HG03060 (cell line): ENCODE data around the gene SSUH2.
"Not testable (repeated sequence)": the region's sequence is repeated elsewhere in the genome, so short reads cannot be mapped to it uniquely, and the experiment has no call there.

Experiments used
- ATAC-seq: cut with Tn5 transposase; IDR thresholded peaks from one replicate; pipeline ENCODE4 v1.9.1; 2021; ENCODE audit warnings: low read depth, moderate number of reproducible peaks; ENCODE audit not compliant: unreplicated experiment

SSUH2 gene

DNA sequence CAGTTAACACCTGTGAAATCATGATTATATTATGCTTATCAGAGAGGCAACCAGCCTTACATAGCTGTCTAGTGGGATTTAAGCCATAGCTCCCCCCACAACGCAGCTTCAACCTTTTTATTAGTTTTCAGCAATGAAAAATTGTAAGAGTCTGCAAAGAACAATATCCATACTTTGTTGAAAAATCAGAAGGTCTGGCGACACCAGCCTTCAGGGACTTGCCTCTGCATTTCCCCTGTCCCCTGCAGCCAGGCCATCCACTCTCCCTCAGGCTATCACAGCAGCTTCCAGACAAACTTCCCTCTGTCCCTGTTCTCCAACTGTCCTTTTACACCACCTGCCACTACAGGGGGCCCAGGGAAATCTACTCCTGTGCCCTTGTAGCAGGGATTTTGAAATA lies 59.9 kb downstream of the SSUH2 start:
- no peak for ATAC-seq

DNA sequence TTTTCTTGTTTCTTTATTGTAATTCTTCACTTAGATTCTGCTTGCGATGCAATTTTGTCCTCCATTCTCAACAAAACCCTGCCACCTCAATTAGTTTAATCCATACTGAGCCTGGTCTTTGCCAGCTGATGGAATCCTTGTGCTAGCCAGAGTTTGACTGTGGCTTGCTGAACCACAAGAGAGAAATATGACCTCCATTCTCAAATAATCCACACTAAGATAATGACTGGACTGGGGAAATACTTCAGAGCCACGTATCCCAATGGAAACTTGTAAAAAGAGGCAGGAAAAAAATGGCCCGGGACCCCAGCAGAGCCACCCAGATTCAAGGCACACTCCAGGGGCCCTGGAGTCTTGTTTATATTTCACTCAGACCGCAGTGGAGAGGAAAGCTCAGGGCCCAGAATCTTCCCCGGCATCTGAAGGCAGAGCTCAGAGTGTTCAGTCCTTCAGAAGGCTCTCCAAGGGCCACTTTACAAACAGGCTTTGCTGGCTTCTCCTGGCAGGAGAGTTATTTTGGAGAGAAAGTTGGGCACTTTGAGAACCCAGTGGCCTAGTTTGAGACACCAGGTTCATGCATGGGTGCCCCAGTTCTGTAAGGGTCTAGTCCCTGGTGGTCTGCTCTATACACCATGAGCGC lies 62.7 kb downstream of the SSUH2 start:
- no peak for ATAC-seq

DNA sequence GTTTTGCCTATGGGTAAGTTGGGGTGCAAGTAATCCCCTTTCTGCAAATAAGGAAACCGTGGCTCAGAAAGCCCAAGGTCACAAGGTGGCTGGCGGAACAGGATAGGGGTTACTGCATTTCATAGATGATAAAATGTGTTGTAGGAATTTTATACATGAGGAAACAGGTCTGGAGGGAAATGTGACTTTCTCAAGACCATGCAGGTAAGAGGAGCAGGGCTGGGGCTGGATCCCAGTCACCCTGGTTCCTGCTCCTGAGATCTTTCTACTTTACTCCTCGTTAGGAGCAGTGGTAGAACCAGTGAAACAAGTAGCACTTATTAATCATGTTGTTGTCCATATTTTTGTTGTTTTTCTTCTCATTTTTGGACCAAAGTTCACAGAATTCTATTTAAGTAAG lies 63.2 kb downstream of the SSUH2 start:
- no peak for ATAC-seq

DNA sequence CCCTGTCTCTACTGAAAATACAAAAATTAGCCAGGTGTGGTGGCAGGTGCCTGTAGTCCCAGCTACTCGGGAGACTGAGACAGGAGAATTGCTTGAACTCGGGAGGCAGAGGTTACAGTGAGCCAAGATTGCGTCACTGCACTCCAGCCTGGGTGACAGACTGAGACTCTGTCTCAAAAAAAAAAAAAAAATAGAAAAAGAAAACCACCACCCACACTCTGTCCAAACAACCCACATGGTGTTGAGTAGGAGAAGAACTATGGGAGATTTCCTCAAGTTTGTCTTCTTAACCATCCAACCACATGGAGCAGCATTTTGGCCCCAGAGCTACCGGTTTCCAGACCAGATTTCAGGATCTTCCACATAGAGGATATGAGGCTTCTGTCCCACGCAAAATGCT lies 64.2 kb downstream of the SSUH2 start:
- ATAC-seq: not testable (repeated sequence)

DNA sequence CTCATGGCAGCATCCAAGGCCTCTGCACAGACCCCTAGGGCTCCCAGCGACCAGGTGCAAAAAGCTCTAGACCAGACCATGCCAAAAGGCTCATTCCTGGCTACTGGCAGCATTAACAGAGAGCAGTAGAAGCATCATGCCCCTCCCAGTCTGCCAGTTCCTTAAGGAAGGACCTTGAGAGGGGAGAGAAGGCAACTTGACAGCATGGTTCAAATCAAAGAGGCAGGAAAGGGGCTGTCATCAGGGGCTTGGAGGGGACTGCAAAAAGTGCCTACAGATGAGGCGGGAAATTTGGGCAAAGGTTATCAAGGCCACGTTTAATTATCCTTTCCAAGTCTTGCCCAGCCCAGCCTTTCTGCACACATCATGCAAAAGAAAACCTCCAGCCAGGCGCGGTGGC lies 64.7 kb downstream of the SSUH2 start:
- no peak for ATAC-seq

DNA sequence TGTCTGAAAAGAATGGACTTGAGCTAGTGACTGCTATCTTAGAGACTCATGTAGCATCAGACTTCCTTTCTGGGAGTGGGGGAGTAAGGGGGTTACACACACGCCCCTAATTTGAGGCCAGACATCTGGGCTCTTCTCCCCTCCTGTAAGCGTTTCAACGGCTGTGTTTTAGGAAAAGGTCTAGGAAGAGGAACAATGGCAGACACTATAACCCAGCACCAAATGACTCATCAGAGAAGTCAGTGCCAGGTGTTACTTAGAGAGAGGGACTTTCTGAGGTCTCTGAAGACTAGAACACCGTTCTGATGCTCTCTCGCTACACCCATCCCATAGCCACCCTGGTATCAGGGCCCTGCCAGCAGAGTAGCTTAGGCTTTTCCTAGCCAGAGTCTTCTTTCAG lies 65.5 kb downstream of the SSUH2 start:
- peak; percentile 97 for ATAC-seq

DNA sequence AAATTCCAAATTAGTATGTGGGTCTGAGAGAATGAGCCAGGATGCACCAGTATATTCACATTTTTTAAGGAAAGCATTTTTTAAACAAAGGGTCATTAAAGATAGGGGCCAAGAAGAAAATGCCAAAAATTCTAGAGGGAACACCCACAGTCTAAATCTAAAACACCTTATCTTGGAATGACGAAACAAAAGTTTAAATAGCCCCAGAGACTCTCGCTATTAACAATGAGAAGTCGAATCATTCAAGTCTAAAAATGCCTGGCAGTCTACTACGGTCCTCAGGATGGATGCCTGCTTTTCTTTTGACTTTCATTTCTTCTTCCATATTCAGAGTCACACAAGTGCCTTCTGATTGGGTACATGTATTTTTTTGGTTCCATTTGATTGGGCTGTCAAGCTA lies 66.3 kb downstream of the SSUH2 start:
- no peak for ATAC-seq

DNA sequence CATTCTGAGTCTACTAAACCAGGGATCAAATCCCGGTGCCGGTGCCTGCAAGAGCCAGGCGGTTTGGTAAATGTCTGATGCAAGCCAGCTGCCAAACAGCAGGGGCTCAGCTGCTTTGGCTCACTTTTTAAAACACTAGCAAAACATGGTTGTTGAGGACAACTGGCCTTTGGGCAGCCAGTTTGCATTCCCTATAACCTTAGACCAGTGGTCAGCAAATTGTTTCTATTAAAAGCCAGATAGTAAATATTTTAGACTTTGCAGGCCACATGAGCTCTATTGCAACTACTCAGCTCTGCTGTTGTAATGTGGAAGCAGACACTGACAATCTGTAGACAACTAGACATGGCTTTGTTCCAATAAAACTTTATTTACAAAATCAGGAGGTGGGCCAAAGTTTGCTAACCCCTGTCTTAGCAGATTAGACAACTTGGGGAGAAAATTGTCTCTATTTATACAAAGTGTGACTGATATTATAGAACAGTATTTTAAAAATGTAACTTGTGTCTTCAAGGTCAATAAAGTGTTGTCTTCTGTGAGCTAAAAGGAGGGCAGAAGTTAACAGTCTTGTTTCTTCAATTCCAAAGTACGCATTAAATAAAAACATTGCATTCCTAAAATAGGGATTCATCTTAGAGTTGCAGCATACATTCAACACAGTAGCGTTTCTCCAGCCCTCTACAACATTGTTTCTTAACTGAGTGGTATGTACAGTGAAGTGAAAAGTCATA lies 67.6 kb downstream of the SSUH2 start:
- ATAC-seq: no peak

DNA sequence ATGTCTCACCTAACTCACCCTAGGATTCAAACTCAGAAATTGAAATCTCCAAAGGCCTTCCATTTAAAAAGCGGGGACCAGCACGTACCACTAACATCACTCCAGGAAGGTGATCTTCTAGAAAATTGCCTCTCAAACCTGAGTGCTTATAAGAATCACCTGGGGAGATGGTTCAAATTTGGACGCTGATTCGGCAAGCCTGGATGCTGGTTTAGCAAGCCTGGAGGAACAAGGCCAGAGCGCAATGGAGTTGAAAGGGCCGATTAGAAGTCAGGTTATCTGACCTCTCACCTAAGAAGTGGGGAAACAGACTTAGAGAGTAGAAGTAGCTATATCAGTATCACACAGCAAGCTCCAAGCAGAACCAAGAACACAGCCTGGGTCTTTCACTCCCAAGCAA lies 68.2 kb downstream of the SSUH2 start:
- no peak for ATAC-seq

DNA sequence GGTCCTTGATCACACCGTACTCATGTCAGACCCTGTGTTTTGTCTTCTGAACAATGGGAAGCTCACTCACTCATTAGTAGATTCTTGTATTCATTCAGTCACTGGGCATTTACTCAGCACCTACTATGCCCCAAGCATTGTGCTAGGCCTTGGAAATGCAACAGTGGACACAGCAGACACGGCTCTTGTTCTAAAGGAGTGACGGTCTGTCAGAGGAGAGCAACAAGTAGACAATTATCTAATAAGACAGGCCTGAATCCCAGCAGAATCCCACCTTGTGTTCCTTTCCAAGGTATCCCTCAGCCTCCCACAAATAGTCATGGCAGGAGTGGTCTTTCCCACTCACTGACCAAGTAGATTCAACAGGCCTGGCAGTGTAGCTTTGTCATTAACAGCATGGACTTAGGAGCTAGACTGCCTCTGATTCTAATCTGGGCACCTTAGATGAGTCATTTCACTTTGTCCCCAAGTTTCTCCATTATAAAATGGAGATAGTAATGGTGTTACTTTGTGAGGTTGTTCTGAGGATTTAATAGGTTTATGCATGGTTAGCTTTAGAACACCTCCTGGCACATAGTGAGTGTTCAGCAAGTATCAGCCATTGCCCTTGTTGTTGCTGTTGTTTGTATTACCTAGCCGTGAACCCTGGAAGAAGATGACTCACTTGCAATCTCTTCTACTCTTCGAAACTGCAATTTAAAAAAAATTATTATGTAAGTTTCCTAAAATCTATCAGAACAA lies 69.1 kb downstream of the SSUH2 start:
- no peak for ATAC-seq

DNA sequence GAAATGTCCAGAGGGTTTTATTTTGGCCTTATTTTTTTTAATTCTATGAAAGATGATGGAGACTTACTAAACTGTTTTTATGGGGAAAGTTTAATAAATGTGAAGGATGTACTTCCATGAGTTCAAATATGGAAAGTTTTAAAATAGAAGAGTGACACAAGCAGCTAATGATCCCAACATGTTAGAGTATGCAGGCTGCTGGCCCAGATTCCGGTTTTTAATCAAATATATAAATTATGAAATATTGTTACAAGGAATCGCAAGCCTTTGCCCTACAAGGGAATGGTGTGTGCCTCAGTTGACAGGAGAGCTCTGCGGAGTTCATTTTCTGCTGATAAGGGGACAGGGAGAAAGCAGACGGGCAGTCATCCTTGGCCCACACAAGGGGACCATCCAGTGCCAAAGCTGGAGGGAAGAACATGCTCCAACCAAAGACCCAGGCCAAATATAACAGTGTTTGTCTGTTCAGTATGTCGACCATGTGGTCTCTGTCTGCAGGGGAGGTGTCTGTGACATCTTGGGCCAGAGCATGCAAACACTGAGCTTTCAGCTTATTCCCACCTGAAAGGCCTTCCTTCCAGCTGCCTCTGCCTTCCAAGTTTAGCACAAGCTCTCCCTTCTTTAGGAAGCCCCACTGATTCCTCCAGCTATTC lies 69.8 kb downstream of the SSUH2 start:
- no peak for ATAC-seq

DNA sequence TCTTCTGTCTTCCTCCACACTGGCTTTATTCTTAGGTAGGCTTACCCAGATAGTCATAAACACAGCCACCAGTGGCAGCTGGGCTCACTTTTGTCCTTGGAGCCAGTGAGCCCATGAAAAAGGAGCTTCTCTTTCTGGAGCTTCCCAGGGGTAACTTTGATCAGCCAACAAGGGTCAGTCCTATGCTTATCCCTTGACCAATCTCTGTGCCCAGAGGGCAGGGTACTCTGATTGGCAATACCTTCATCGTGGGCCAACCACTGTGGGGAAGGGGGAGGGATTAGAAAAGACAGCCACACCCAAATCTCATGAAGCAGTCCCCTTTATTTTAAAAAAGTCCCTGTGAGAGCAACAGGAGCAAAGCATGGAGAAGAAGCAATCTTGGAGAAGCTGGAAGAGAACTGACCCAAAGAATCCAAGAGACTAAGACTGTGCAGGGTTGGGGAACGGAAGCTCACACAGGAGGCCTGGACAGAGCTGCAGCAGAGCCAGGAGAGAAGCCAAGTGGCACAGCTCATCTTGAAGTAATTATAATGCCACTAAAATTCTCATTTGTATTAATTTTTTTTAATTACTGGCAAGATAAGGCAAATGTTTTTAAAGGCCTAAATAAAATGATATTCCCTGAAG lies 70.4 kb downstream of the SSUH2 start:
- no peak for ATAC-seq

DNA sequence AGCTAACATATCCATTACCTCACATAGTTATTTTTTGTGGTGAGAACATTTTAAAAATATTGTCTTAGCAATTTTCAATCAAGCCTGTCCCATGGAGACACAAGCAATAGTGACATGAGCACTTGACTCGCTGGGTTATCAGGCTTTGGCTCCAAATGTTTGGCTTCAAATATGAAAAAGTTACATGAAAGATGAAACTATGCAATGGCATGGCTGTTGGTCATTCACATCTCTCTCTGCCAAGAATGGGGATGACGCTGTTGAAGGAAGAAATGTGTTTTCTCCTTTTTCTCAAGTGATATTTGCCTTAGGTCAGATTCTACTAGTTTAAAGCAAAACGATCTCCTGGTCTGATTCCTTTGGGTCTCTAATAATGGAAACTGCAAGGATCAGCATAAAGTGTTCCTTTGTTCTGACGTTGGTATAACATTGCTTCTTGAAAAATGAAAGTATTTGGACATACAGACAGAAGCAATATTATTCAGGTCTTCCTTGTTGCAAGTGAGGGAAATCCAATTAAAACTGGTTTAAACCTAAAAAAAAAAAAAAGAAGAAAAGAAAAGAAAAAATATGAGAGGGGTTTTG lies 71.2 kb downstream of the SSUH2 start:
- no peak for ATAC-seq

DNA sequence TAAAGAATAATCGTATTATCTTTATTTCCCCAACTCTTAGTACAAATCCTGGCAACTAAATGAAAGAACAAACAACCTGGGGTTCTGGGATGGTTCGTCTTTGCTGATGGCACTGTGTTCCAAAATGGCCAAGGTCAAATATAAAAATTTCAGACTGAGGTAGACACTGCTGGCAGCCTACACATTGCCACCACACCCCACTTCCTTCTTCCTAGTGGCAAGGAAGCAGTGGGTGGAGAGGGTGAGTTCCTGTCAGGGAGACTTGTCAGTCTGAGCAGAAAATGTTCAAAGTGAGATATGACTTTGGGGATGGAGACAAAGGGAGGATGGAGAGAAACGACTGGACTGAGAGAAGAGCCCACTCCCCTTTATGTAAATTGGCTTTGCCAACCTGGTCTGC lies 73.3 kb downstream of the SSUH2 start:
- no peak for ATAC-seq
